Muscle layer of colon (tissue), 2 donors: ENCODE measurements around the gene ADGRA3.

Experiments used
- H3K27ac ChIP-seq: one replicate; pipeline ENCODE4 v1.7.0; 2013; ENCODE audit warnings: low read depth, mild to moderate bottlenecking, low read length, moderate library complexity
- H3K27me3 ChIP-seq, 2 donors: one replicate each; pipeline ENCODE4 v1.7.0; 2013; ENCODE audit warnings: low read length in 2 of 2, mild to moderate bottlenecking in 2 of 2; ENCODE audit not compliant: insufficient read depth in 2 of 2, control insufficient read depth in 1 of 2
- H3K36me3 ChIP-seq: one replicate; pipeline ENCODE4 v1.7.0; 2013; ENCODE audit warnings: mild to moderate bottlenecking, low read length; ENCODE audit not compliant: insufficient read depth
- H3K4me1 ChIP-seq: one replicate; pipeline ENCODE4 v1.7.0; 2013; ENCODE audit warnings: mild to moderate bottlenecking, low read length; ENCODE audit not compliant: insufficient read depth
- H3K4me3 ChIP-seq, 2 donors: one replicate each; pipeline ENCODE4 v1.7.0; 2013; ENCODE audit warnings: low read length in 2 of 2, low read depth in 1 of 2, mild to moderate bottlenecking in 1 of 2, moderate library complexity in 1 of 2
- H3K9ac ChIP-seq: one replicate; pipeline ENCODE4 v1.7.0; 2013; ENCODE audit warnings: low read length
- H3K9me3 ChIP-seq: one replicate; pipeline ENCODE4 v1.7.0; 2013; ENCODE audit warnings: mild to moderate bottlenecking, low read length
- donor health status: abdominal sarcoma.
- donor health status: Adenocarcinoma of cecum.

ADGRA3 gene

GRCh38 chr4:22345678-22346077 is 170.2 kb downstream of the ADGRA3 start:
- H3K27ac ChIP-seq: no peak overlapping the region

DNA sequence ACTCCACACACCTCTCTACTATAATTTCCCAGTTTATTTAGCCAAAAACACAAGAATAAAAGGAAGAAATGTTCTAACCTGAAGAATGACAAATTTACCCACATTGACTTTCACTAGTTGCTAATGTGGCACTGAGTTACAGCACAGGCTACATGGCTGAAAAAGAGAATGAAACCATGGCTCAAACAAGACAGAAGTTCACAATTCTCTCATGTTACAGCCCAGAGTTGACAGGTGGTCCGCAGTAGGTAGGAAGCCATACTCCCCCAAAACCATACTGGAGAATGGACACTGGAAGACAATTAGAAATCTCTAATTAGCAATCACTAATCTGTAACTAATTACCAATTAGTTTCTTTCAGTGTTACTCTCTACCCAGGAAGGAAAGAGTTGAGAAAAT is 170.8 kb downstream of the ADGRA3 start:
- Histone ChIP-seq H3K36me3 (no peaks in the 10 kb centered on the region), H3K9me3 (no peaks in the 10 kb centered on the region), H3K27ac (no peak overlapping the region), H3K4me3 (no peak overlapping the region), H3K9ac (no peak overlapping the region), H3K4me1 (no peaks in the 10 kb centered on the region), H3K27me3 (no peaks in the 10 kb centered on the region)

More at GRCh38 chr4:22345678-22346077, 170.2 kb downstream of the ADGRA3 start:
- Histone ChIP-seq H3K9ac (no peak overlapping the region), H3K36me3 (no peaks in the 10 kb centered on the region), H3K9me3 (no peaks in the 10 kb centered on the region), H3K27me3 (no peaks in the 10 kb centered on the region), H3K4me3 (no peak overlapping the region), H3K4me1 (no peaks in the 10 kb centered on the region)

- no peaks in the 10 kb centered on the region for H3K36me3 ChIP-seq
- H3K9ac ChIP-seq: no peak overlapping the region
- no peaks in the 10 kb centered on the region for H3K27me3 ChIP-seq
- no peaks in the 10 kb centered on the region for H3K4me1 ChIP-seq
- H3K4me3 ChIP-seq: no peak overlapping the region
- no peak overlapping the region for H3K27ac ChIP-seq
- no peaks in the 10 kb centered on the region for H3K9me3 ChIP-seq
Observed at GRCh38 chr4:22343606-22344005, 172.3 kb downstream of the ADGRA3 start.

- Histone ChIP-seq H3K4me3 (no peak overlapping the region), H3K9ac (no peak overlapping the region), H3K4me1 (no peaks in the 10 kb centered on the region), H3K9me3 (no peaks in the 10 kb centered on the region), H3K27me3 (no peaks in the 10 kb centered on the region), H3K36me3 (no peaks in the 10 kb centered on the region), H3K27ac (no peak overlapping the region)
Observed at GRCh38 chr4:22339491-22339890, 176.4 kb downstream of the ADGRA3 start.

GRCh38 chr4:22338796-22339195 is 177.1 kb downstream of the ADGRA3 start:
- Histone ChIP-seq H3K27ac (no peak overlapping the region), H3K9ac (no peak overlapping the region), H3K4me1 (no peaks in the 10 kb centered on the region), H3K27me3 (no peaks in the 10 kb centered on the region), H3K4me3 (no peak overlapping the region), H3K9me3 (no peaks in the 10 kb centered on the region), H3K36me3 (no peaks in the 10 kb centered on the region)
